C4-2B (cell line): ENCODE data around the gene RIN1.

Experiments
- H3K27ac ChIP-seq: fragments of 450-650 bp; 2 replicates; pipeline ENCODE4 v1.5.1; 2017
- CTCF ChIP-seq: fragments of 450-650 bp; conservative IDR thresholded peaks from 2 replicates; pipeline ENCODE4 v1.5.1; 2017; ENCODE audit warnings: mild to moderate bottlenecking
- ZFX ChIP-seq: fragments of 450-650 bp; IDR thresholded peaks from 2 replicates; pipeline ENCODE4 v1.6.1; 2017

Gene RIN1

GRCh38 chr11:66346476-66347424 lies 10.5 kb upstream of the RIN1 start:
- no peak for TF ChIP-seq CTCF
- TF ChIP-seq ZFX: no peak
- peak overlapping the region; percentile 81 for H3K27ac ChIP-seq

GRCh38 chr11:66345316-66345649 lies 9.0 kb upstream of the RIN1 start:
- peak overlapping the region; percentile 77 for H3K27ac ChIP-seq
- TF ChIP-seq CTCF (no peak), ZFX (peak; percentile 64; the same call in 1 of the 2 replicates)

GRCh38 chr11:66344550-66345315 lies 8.5 kb upstream of the RIN1 start, which contains the start of gene BRMS1:
BRMS1 (minus strand) TSS chr11:66345104; CDS start chr11:66342234, 2,870 bp downstream.
- H3K27ac ChIP-seq: peak within 1 kb of the TSS; percentile 77
- TF ChIP-seq CTCF (no peak), ZFX (peak; percentile 93)

- no peak for TF ChIP-seq CTCF
- TF ChIP-seq ZFX: no peak
- no peak overlapping the region for H3K27ac ChIP-seq
Observed at GRCh38 chr11:66343176-66343575, 6.9 kb upstream of the RIN1 start.

- H3K27ac ChIP-seq: no peak overlapping the region
- TF ChIP-seq CTCF: no peak
- TF ChIP-seq ZFX: no peak
Observed at GRCh38 chr11:66341502-66342126, 5.4 kb upstream of the RIN1 start.

- no peak overlapping the region for H3K27ac ChIP-seq
- no peak for TF ChIP-seq CTCF
- TF ChIP-seq ZFX: no peak
Observed at GRCh38 chr11:66340596-66341501, 4.6 kb upstream of the RIN1 start.
